ENCODE measurements around the gene RNASE9. TPM values are rescaled to one million over a fixed set of nuclear protein-coding genes. Genes with fewer than 3 reads are reported as not detected.

Gene RNASE9
- total RNA-seq, 1 donor from 2014 or later, result not detected

DNA sequence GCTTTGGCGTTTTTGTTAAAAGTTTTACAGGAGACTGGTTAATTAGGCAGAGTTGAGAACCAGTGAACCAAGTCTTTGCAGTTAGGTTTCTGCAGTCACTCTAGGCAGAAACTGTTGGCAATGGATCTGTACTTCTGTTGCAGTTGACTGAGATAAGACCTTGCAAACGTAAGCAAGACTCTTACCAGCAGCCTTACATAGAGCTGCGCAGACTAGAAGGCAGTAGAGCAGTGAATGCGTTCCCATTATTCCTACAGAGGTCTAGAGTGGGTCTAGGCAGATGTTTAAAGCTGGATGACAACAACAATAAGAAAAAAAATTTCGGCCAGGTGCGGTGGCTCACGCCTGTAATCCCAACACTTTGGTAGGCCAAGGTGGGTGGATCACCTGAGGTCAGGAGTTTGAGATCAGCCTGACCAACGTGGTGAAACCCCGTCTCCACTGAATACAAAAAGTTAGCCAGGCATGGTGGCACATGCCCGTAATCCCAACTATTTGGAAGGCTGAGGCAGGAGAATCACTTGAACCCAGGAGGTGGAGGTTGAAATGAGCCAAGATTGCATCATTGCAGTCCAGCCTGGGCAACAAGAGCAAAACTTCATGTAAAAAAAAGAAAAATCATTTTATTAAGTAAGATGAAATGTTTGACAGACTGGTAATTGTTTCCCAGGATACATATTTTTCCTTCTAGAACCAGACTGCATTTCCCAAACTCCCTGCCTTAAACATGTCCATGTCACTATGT, 12.3 kb downstream of the RNASE9 start:
- no peak for DNase-seq (ENCODE audit: low read depth)
- no peaks in the 10 kb centered on the region for H3K27me3 ChIP-seq (ENCODE audit: control insufficient read depth, insufficient read depth, low read length)
- no peaks in the 10 kb centered on the region for H3K36me3 ChIP-seq (ENCODE audit: control insufficient read depth, insufficient read depth, low read length)
- TF ChIP-seq, protein P1, sequence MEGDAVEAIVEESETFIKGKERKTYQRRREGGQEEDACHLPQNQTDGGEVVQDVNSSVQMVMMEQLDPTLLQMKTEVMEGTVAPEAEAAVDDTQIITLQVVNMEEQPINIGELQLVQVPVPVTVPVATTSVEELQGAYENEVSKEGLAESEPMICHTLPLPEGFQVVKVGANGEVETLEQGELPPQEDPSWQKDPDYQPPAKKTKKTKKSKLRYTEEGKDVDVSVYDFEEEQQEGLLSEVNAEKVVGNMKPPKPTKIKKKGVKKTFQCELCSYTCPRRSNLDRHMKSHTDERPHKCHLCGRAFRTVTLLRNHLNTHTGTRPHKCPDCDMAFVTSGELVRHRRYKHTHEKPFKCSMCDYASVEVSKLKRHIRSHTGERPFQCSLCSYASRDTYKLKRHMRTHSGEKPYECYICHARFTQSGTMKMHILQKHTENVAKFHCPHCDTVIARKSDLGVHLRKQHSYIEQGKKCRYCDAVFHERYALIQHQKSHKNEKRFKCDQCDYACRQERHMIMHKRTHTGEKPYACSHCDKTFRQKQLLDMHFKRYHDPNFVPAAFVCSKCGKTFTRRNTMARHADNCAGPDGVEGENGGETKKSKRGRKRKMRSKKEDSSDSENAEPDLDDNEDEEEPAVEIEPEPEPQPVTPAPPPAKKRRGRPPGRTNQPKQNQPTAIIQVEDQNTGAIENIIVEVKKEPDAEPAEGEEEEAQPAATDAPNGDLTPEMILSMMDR (IDR thresholded peaks at IDR 0.05; ENCODE audit: insufficient read depth, low read length, poor library complexity, severe bottlenecking), result no peak
- no peak overlapping the region for H3K4me3 ChIP-seq (ENCODE audit: low read depth, low read length)

GRCh38 chr14:20546877-20547276, 14.0 kb downstream of the RNASE9 start:
- DNase-seq (ENCODE audit: low read depth), result no peak
- no peak overlapping the region for H3K4me3 ChIP-seq (ENCODE audit: low read depth, low read length)
- no peaks in the 10 kb centered on the region for H3K27me3 ChIP-seq (ENCODE audit: control insufficient read depth, insufficient read depth, low read length)
- no peaks in the 10 kb centered on the region for H3K36me3 ChIP-seq (ENCODE audit: control insufficient read depth, insufficient read depth, low read length)
- TF ChIP-seq, protein P1 (IDR thresholded peaks at IDR 0.05; ENCODE audit: insufficient read depth, low read length, poor library complexity, severe bottlenecking), result no peak

DNA sequence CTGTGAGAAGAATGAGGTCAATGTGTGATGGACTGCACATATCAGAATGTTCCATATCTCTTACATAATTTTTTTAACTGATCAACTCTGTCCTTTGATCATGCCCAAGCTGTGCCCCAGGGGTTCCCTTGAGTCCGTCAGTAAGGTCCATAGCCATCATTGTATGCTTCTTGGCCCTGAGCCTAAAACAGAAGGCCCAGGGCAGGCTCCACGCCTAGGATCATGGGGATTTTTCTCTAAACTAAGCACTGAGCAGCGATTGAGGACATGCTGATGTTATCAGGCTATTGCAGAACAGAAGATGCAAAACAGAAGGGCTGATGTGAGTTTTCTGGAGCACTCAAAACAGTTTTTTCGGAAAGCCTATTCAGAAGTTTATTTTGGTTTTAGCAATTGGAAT, 20.9 kb downstream of the RNASE9 start:
- Histone ChIP-seq H3K4me3 (ENCODE audit: low read depth, low read length) (no peak overlapping the region), H3K36me3 (ENCODE audit: control insufficient read depth, insufficient read depth, low read length) (no peaks in the 10 kb centered on the region), H3K27me3 (ENCODE audit: control insufficient read depth, insufficient read depth, low read length) (no peaks in the 10 kb centered on the region)
- TF ChIP-seq, protein P1 (IDR thresholded peaks at IDR 0.05; ENCODE audit: insufficient read depth, low read length, poor library complexity, severe bottlenecking), result no peak
- no peak for DNase-seq (ENCODE audit: low read depth)

- TF ChIP-seq, protein P1 (IDR thresholded peaks at IDR 0.05; ENCODE audit: insufficient read depth, low read length, poor library complexity, severe bottlenecking), result peak; percentile 74
- no peaks in the 10 kb centered on the region for H3K36me3 ChIP-seq (ENCODE audit: control insufficient read depth, insufficient read depth, low read length)
- H3K4me3 ChIP-seq (ENCODE audit: low read depth, low read length), result no peak overlapping the region
- peak; percentile 21 for DNase-seq (ENCODE audit: low read depth)
- no peaks in the 10 kb centered on the region for H3K27me3 ChIP-seq (ENCODE audit: control insufficient read depth, insufficient read depth, low read length)
Measured at GRCh38 chr14:20530771-20531571, 29.9 kb downstream of the RNASE9 start.

DNA sequence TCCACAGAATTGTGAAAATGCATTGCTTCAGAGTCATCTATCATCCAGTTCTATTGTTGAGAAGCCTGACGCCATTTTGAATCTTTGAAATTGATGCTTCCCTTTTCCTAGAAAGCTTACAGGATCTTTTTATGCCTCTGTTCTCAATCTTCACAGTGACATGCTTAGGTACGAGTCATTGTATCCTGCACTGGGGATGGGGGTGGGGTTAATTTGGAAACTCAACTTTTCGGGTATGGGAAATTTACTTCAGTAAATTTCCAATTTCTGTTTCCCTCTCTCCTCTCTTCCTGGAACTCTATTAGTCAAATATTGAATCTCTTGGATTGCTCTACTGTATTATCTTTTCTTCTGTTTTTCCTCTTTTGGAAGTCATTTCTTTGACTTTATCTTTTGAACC, 31.0 kb downstream of the RNASE9 start:
- TF ChIP-seq, protein P1 (IDR thresholded peaks at IDR 0.05; ENCODE audit: insufficient read depth, low read length, poor library complexity, severe bottlenecking), result no peak
- no peak for DNase-seq (ENCODE audit: low read depth)
- H3K36me3 ChIP-seq (ENCODE audit: control insufficient read depth, insufficient read depth, low read length), result no peaks in the 10 kb centered on the region
- H3K4me3 ChIP-seq (ENCODE audit: low read depth, low read length), result no peak overlapping the region
- no peaks in the 10 kb centered on the region for H3K27me3 ChIP-seq (ENCODE audit: control insufficient read depth, insufficient read depth, low read length)
